HG03060 (cell line): ENCODE data around the gene UQCC3.
"Not testable (repeated sequence)": the region's sequence is repeated elsewhere in the genome, so short reads cannot be mapped to it uniquely, and the experiment has no call there.

Source experiments
- ATAC-seq: cut with Tn5 transposase; IDR thresholded peaks from one replicate; pipeline ENCODE4 v1.9.1; 2021; ENCODE audit warnings: low read depth, moderate number of reproducible peaks; ENCODE audit not compliant: unreplicated experiment

The UQCC3 gene

GRCh38 chr11:62671608-62672389 lies at the start of gene UQCC3, which contains the start of gene LBHD1:
TSS of gene UQCC3 (plus strand) at chr11:62671673. CDS start at chr11:62671746, 73 bp downstream.
TSS of gene LBHD1 (minus strand) at chr11:62672267. CDS start at chr11:62670031, 2,236 bp downstream.
- no peak for ATAC-seq

GRCh38 chr11:62622476-62623089 lies 48.9 kb upstream of the UQCC3 start:
- ATAC-seq: no peak

GRCh38 chr11:62627713-62628112 lies 43.8 kb upstream of the UQCC3 start:
- ATAC-seq: no peak

GRCh38 chr11:62632492-62632891 lies 39.0 kb upstream of the UQCC3 start:
- no peak for ATAC-seq

GRCh38 chr11:62644220-62644619 lies 27.3 kb upstream of the UQCC3 start:
- ATAC-seq: no peak

- ATAC-seq: no peak
These were observed 25.9 kb upstream of the UQCC3 start for GRCh38 chr11:62645671-62645945.

GRCh38 chr11:62645946-62646824 lies 25.3 kb upstream of the UQCC3 start, which contains the start of gene GANAB:
TSS of gene GANAB (minus strand) at chr11:62646613. CDS start at chr11:62646599, 14 bp downstream.
- peak; percentile 69 for ATAC-seq

- no peak for ATAC-seq
These were observed 24.5 kb upstream of the UQCC3 start for GRCh38 chr11:62646825-62647608.

GRCh38 chr11:62647609-62648005 lies 23.9 kb upstream of the UQCC3 start:
- ATAC-seq: no peak

GRCh38 chr11:62648185-62648966 lies 23.1 kb upstream of the UQCC3 start:
- no peak for ATAC-seq

GRCh38 chr11:62648967-62649364 lies 22.5 kb upstream of the UQCC3 start:
- no peak for ATAC-seq

- no peak for ATAC-seq
These were observed 22.0 kb upstream of the UQCC3 start for GRCh38 chr11:62649486-62649885.

- ATAC-seq: not testable (repeated sequence)
These were observed 21.2 kb upstream of the UQCC3 start for GRCh38 chr11:62650283-62650682.

- ATAC-seq: peak; percentile 9
These were observed 19.1 kb upstream of the UQCC3 start for GRCh38 chr11:62652161-62653006.

- no peak for ATAC-seq
These were observed 17.2 kb upstream of the UQCC3 start for GRCh38 chr11:62654297-62654696.

GRCh38 chr11:62656796-62657429 lies 14.6 kb upstream of the UQCC3 start:
- ATAC-seq: no peak

GRCh38 chr11:62664405-62665074 lies 6.9 kb upstream of the UQCC3 start:
- ATAC-seq: peak; percentile 17
